RWPE1 (cell line): ENCODE data around the gene AFDN.

ENCODE experiments used
- CTCF ChIA-PET: fragments of 350-600 bp; sonication (Branson Sonifier 250); formaldehyde crosslinking; extraction: SDS; loops from one replicate; lab custom pipeline; 2021; lab: Yijun Ruan, JAX
- POLR2A ChIA-PET: fragments of 400-600 bp; formaldehyde crosslinking; extraction: SDS; loops from one replicate; lab custom pipeline; 2020; ENCODE audit warnings: antibody characterized with exemption; ENCODE audit not compliant: low non-redundant PET; lab: Yijun Ruan, JAX
- DNase-seq: peaks from one replicate; pipeline ENCODE4 v3.0.0; 2012; ENCODE audit warnings: low spot score
- H3K27ac ChIP-seq: fragments of 450-650 bp; 2 replicates; pipeline ENCODE4 v1.5.1; 2017
- CTCF ChIP-seq: fragments of 450-650 bp; conservative IDR thresholded peaks from 2 replicates; pipeline ENCODE4 v1.5.1; 2017; ENCODE audit warnings: low read depth, mild to moderate bottlenecking

The AFDN gene

GRCh38 chr6:167817016-167817415, 9.7 kb upstream of the AFDN start:
- POLR2A ChIA-PET = no interaction called here
- TF ChIP-seq CTCF = no peak

GRCh38 chr6:167817729-167818128, 9.0 kb upstream of the AFDN start:
- CTCF ChIA-PET = interaction anchor here (0.7 kb wide), 1 partner anchor 333 kb away, joined by 4 read pairs; no protein-coding TSS in a partner anchor
- H3K27ac ChIP-seq = no peak overlapping the region
- POLR2A ChIA-PET = no interaction called here
- no peak for DNase-seq
- no peak for TF ChIP-seq CTCF

More at GRCh38 chr6:167817016-167817415, 9.7 kb upstream of the AFDN start:
- no peak overlapping the region for H3K27ac ChIP-seq
- CTCF ChIA-PET = interaction anchor here (0.7 kb wide), 1 partner anchor 333 kb away, joined by 4 read pairs; no protein-coding TSS in a partner anchor
- no peak for DNase-seq

GRCh38 chr6:167819576-167819975, 7.1 kb upstream of the AFDN start:
- DNase-seq = no peak
- no peak overlapping the region for H3K27ac ChIP-seq
- ChIA-PET CTCF (no interaction called here), POLR2A (no interaction called here)
- no peak for TF ChIP-seq CTCF

GRCh38 chr6:167820681-167821080, 6.0 kb upstream of the AFDN start:
- POLR2A ChIA-PET = no interaction called here
- H3K27ac ChIP-seq = no peak overlapping the region
- CTCF ChIA-PET = no interaction called here
- no peak for TF ChIP-seq CTCF
- no peak for DNase-seq

GRCh38 chr6:167824591-167825331, 1.9 kb upstream of the AFDN start:
- no peak for TF ChIP-seq CTCF
- H3K27ac ChIP-seq = no peak overlapping the region
- POLR2A ChIA-PET = no interaction called here
- DNase-seq = no peak
- CTCF ChIA-PET = interaction anchor here (0.6 kb wide), 1 partner anchor 11 kb away, joined by 3 read pairs; no protein-coding TSS in a partner anchor

GRCh38 chr6:167825332-167826229, 1.1 kb upstream of the AFDN start:
- ChIA-PET POLR2A (no interaction called here), CTCF (interaction anchor here (0.6 kb wide), 1 partner anchor 12 kb away, joined by 3 read pairs; no protein-coding TSS in a partner anchor)
- TF ChIP-seq CTCF = no peak
- DNase-seq = peak; percentile 72
- no peak overlapping the region for H3K27ac ChIP-seq
